Measurements from ENCODE around the gene APAF1. TPM values are rescaled to one million over a fixed set of nuclear protein-coding genes. Genes with fewer than 3 reads are reported as not detected.

APAF1 gene
- total RNA-seq, 3 donors from 2014 or later (not counting 1 experiment from before 2014, with no cell fraction given) = 33.5 to 43.7 (median 34.9) TPM

- no peak for TF ChIP-seq CTCF (IDR thresholded peaks at IDR 0.05)
- Mint-ChIP-seq H3K27ac (no peak overlapping the region), H3K9me3 (no peaks in the 10 kb centered on the region), H3K4me1 (no peaks in the 10 kb centered on the region), H3K27me3 (ENCODE audit: low read depth in 2 of 2) (peaks cover 4 to 5% of the 10 kb centered on the region in 2 donors), H3K36me3 (no peaks in the 10 kb centered on the region), H3K4me3 (no peak overlapping the region)
- no peak for ATAC-seq
- 87% methylated on average over 3 of the region's 4 CpGs for WGBS (ENCODE audit: insufficient coverage)
- no peak for DNase-seq
- H3K4me3 ChIP-seq (ENCODE audit: low read length) = no peak overlapping the region
- H3K36me3 ChIP-seq (ENCODE audit: control insufficient read depth, insufficient read depth, low read length) = no peaks in the 10 kb centered on the region
- no peaks in the 10 kb centered on the region for H3K9me3 ChIP-seq (ENCODE audit: control insufficient read depth, insufficient read depth, low read length)
- H3K27me3 ChIP-seq (ENCODE audit: control insufficient read depth, insufficient read depth, low read length) = no peaks in the 10 kb centered on the region
- intact Hi-C loops (cut with micrococcal nuclease) = no loop called here
- no peak overlapping the region for H3K27ac ChIP-seq (ENCODE audit: low read length)
- H3K4me1 ChIP-seq (ENCODE audit: control insufficient read depth, insufficient read depth, low read length) = no peaks in the 10 kb centered on the region
These were observed 112.4 kb downstream of the APAF1 start for GRCh38 chr12:98757455-98757854.

GRCh38 chr12:98758331-98758730 is 113.2 kb downstream of the APAF1 start:
- Mint-ChIP-seq H3K9me3 (no peaks in the 10 kb centered on the region), H3K4me3 (no peak overlapping the region)
- no peak for TF ChIP-seq CTCF (IDR thresholded peaks at IDR 0.05)

GRCh38 chr12:98763656-98764055 is 118.6 kb downstream of the APAF1 start:
- no peaks in the 10 kb centered on the region for H3K4me1 ChIP-seq (ENCODE audit: control insufficient read depth, insufficient read depth, low read length)
- no peak overlapping the region for H3K27ac Mint-ChIP-seq
- no peak overlapping the region for H3K27ac ChIP-seq (ENCODE audit: low read length)
- no peaks in the 10 kb centered on the region for H3K27me3 ChIP-seq (ENCODE audit: control insufficient read depth, insufficient read depth, low read length)
- H3K27me3 Mint-ChIP-seq (ENCODE audit: low read depth in 2 of 2) = peaks cover 5% of the 10 kb centered on the region in 2 donors
- no peak for TF ChIP-seq CTCF (IDR thresholded peaks at IDR 0.05)
- no peaks in the 10 kb centered on the region for H3K9me3 Mint-ChIP-seq
- no peak for ATAC-seq
- WGBS (ENCODE audit: insufficient coverage) = 83% methylated on average over 4 of the region's 4 CpGs
- no peak overlapping the region for H3K4me3 ChIP-seq (ENCODE audit: low read length)
- no peak overlapping the region for H3K4me3 Mint-ChIP-seq
- H3K4me1 Mint-ChIP-seq = no peaks in the 10 kb centered on the region
- no peaks in the 10 kb centered on the region for H3K36me3 Mint-ChIP-seq
- H3K9me3 ChIP-seq (ENCODE audit: control insufficient read depth, insufficient read depth, low read length) = no peaks in the 10 kb centered on the region
- intact Hi-C loops (cut with micrococcal nuclease) = no loop called here
- no peak for DNase-seq
- no peaks in the 10 kb centered on the region for H3K36me3 ChIP-seq (ENCODE audit: control insufficient read depth, insufficient read depth, low read length)

More at GRCh38 chr12:98758331-98758730, 113.2 kb downstream of the APAF1 start:
- 83% methylated on average over 1 of the region's 3 CpGs for WGBS (ENCODE audit: insufficient coverage)
- Mint-ChIP-seq H3K4me1 (no peaks in the 10 kb centered on the region), H3K27ac (no peak overlapping the region), H3K36me3 (no peaks in the 10 kb centered on the region), H3K27me3 (ENCODE audit: low read depth in 2 of 2) (peaks cover 5% of the 10 kb centered on the region in 2 donors)
- intact Hi-C loops (cut with micrococcal nuclease) = no loop called here
- H3K9me3 ChIP-seq (ENCODE audit: control insufficient read depth, insufficient read depth, low read length) = no peaks in the 10 kb centered on the region
- no peak overlapping the region for H3K4me3 ChIP-seq (ENCODE audit: low read length)
- H3K27ac ChIP-seq (ENCODE audit: low read length) = no peak overlapping the region
- ATAC-seq (no peak), DNase-seq (no peak)
- no peaks in the 10 kb centered on the region for H3K27me3 ChIP-seq (ENCODE audit: control insufficient read depth, insufficient read depth, low read length)
- H3K36me3 ChIP-seq (ENCODE audit: control insufficient read depth, insufficient read depth, low read length) = no peaks in the 10 kb centered on the region
- H3K4me1 ChIP-seq (ENCODE audit: control insufficient read depth, insufficient read depth, low read length) = no peaks in the 10 kb centered on the region

- Mint-ChIP-seq H3K4me3 (no peak overlapping the region), H3K9me3 (no peaks in the 10 kb centered on the region), H3K27me3 (ENCODE audit: low read depth in 2 of 2) (peaks cover 0 to 8% of the 10 kb centered on the region in 2 donors), H3K27ac (no peak overlapping the region), H3K36me3 (no peaks in the 10 kb centered on the region), H3K4me1 (no peaks in the 10 kb centered on the region)
- TF ChIP-seq CTCF (IDR thresholded peaks at IDR 0.05) = no peak
- DNase-seq = no peak
- no peak overlapping the region for H3K27ac ChIP-seq (ENCODE audit: low read length)
- H3K4me3 ChIP-seq (ENCODE audit: low read length) = no peak overlapping the region
- 91% methylated on average over 9 of the region's 9 CpGs for WGBS (ENCODE audit: insufficient coverage)
- H3K36me3 ChIP-seq (ENCODE audit: control insufficient read depth, insufficient read depth, low read length) = no peaks in the 10 kb centered on the region
- ATAC-seq = no peak
- H3K9me3 ChIP-seq (ENCODE audit: control insufficient read depth, insufficient read depth, low read length) = no peaks in the 10 kb centered on the region
- H3K4me1 ChIP-seq (ENCODE audit: control insufficient read depth, insufficient read depth, low read length) = no peaks in the 10 kb centered on the region
- no peaks in the 10 kb centered on the region for H3K27me3 ChIP-seq (ENCODE audit: control insufficient read depth, insufficient read depth, low read length)
- intact Hi-C loops (cut with micrococcal nuclease) = no loop called here
These were observed 122.2 kb downstream of the APAF1 start for GRCh38 chr12:98767248-98767647.
